Right atrium auricular region (tissue), 2 donors: ENCODE measurements around the gene C5AR1. TPM values are rescaled to one million over a fixed set of nuclear protein-coding genes. Genes with fewer than 3 reads are reported as not detected.
"Not testable (repeated sequence)": the region's sequence is repeated elsewhere in the genome, so short reads cannot be mapped to it uniquely, and the experiment has no call there.

Source experiments
- DNase-seq: peaks from one replicate; pipeline ENCODE4 v3.0.0-alpha.2; 2019; ENCODE audit warnings: low spot score
- H3K27ac ChIP-seq, 2 donors: fragments of 200-600 bp; sonication (generic); 1 replicate in 1 of 2; 2 replicates in 1 of 2; pipeline ENCODE4 v1.5.1; 2016 to 2019
- H3K27me3 ChIP-seq, 2 donors: fragments of 200-600 bp; sonication (generic); one replicate each; pipeline versions ENCODE4 v1.5.1 to v1.6.0; 2017 to 2019
- H3K36me3 ChIP-seq: fragments of 200-600 bp; sonication (generic); one replicate; pipeline ENCODE4 v1.5.1; 2016
- H3K4me1 ChIP-seq, 2 donors: fragments of 200-600 bp; sonication (generic); one replicate each; pipeline versions ENCODE4 v1.5.1 to v1.6.0; 2017 to 2019
- H3K4me3 ChIP-seq, 2 donors: fragments of 200-600 bp; sonication (generic); 1 replicate in 1 of 2; 2 replicates in 1 of 2; pipeline ENCODE4 v1.5.1; 2017 to 2019; ENCODE audit warnings: mild to moderate bottlenecking in 1 of 2, moderate library complexity in 1 of 2
- H3K9me3 ChIP-seq, 2 donors: fragments of 200-600 bp; sonication (generic); one replicate each; pipeline ENCODE4 v1.5.1; 2019
- CTCF ChIP-seq, 2 donors: fragments of 200-600 bp; sonication (generic); IDR thresholded peaks; one replicate each; pipeline ENCODE4 v1.5.1; 2019; ENCODE audit warnings: antibody characterized with exemption in 2 of 2
- total RNA-seq, 2 donors: library from RNA; depleted of rRNA; stranded (reverse); fragments of >200 nt; gene quantifications; one replicate each; pipeline ENCODE4 v1.1.0, GENCODE V29; 2016

The C5AR1 gene
- total RNA-seq, 2 donors from 2014 or later = 4.6 to 14.3 TPM

- Histone ChIP-seq H3K27ac (peak overlapping the region; percentile 95 to 97), H3K4me1 (peaks cover 0 to 28% of the 10 kb centered on the region in 2 donors), H3K27me3 (no peaks in the 10 kb centered on the region), H3K36me3 (peaks cover 24% of the 10 kb centered on the region), H3K9me3 (no peaks in the 10 kb centered on the region), H3K4me3 (peak overlapping the region; percentile 46 to 75)
- TF ChIP-seq CTCF (IDR thresholded peaks at IDR 0.05) = no peak
- DNase-seq = peak; percentile 94
Observed at GRCh38 chr19:47273313-47274070, 36.2 kb upstream of the C5AR1 start.

- Histone ChIP-seq H3K36me3 (peaks cover 18% of the 10 kb centered on the region), H3K27me3 (no peaks in the 10 kb centered on the region), H3K4me1 (peaks cover 0 to 28% of the 10 kb centered on the region in 2 donors), H3K27ac (peak within 1 kb of the TSS; percentile 95 to 97), H3K4me3 (peak within 1 kb of the TSS; percentile 52 to 75), H3K9me3 (no peaks in the 10 kb centered on the region)
- peak; percentile 98 for DNase-seq
- no peak for TF ChIP-seq CTCF (IDR thresholded peaks at IDR 0.05)
Observed at GRCh38 chr19:47274071-47274890, 35.4 kb upstream of the C5AR1 start, which contains the start of gene INAFM1. Gene INAFM1 (plus strand): TSS chr19:47274885. CDS start chr19:47274920, 35 bp downstream.

- Histone ChIP-seq H3K4me3 (peak overlapping the region; percentile 52 to 75), H3K4me1 (peaks cover 0 to 28% of the 10 kb centered on the region in 2 donors), H3K27ac (peak overlapping the region; percentile 75 to 95), H3K9me3 (no peaks in the 10 kb centered on the region), H3K27me3 (no peaks in the 10 kb centered on the region), H3K36me3 (peaks cover 14% of the 10 kb centered on the region)
- peak; percentile 65 for DNase-seq
- TF ChIP-seq CTCF (IDR thresholded peaks at IDR 0.05) = no peak
Observed at GRCh38 chr19:47274891-47275761, 34.5 kb upstream of the C5AR1 start.

- peak; percentile 87 for DNase-seq
- no peak for TF ChIP-seq CTCF (IDR thresholded peaks at IDR 0.05)
- Histone ChIP-seq H3K27me3 (no peaks in the 10 kb centered on the region), H3K4me1 (peaks cover 0 to 28% of the 10 kb centered on the region in 2 donors), H3K36me3 (peaks cover 6% of the 10 kb centered on the region), H3K4me3 (peak overlapping the region in 1 of 2 donors; percentile 75), H3K27ac (peak overlapping the region; percentile 75 to 95), H3K9me3 (no peaks in the 10 kb centered on the region)
Observed at GRCh38 chr19:47275791-47276461, 33.7 kb upstream of the C5AR1 start.

- Histone ChIP-seq H3K4me1 (peaks cover 0 to 28% of the 10 kb centered on the region in 2 donors), H3K27ac (peak overlapping the region; percentile 75 to 95)
- not testable (repeated sequence) for H3K36me3 ChIP-seq, DNase-seq, H3K9me3 ChIP-seq, H3K4me3 ChIP-seq, H3K27me3 ChIP-seq
Observed at GRCh38 chr19:47276513-47276912, 33.1 kb upstream of the C5AR1 start.
